Smooth muscle cell (in vitro differentiated cells): ENCODE measurements around the gene ACTL8. TPM values are rescaled to one million over a fixed set of nuclear protein-coding genes. Genes with fewer than 3 reads are reported as not detected.

Source experiments
- DNase-seq: peaks from one replicate; lab custom pipeline; 2025; ENCODE audit not compliant: unreplicated experiment; lab: John Stamatoyannopoulos, UW
- H2AFZ ChIP-seq: fragments of 200-600 bp; sonication (generic); 2 replicates; pipeline ENCODE4 v1.6.0; 2016; ENCODE audit warnings: antibody characterized with exemption, low read depth, mild to moderate bottlenecking
- H3F3A ChIP-seq: fragments of 200-600 bp; sonication (generic); 2 replicates; pipeline ENCODE4 v1.6.0; 2017; ENCODE audit warnings: antibody characterized with exemption, low read depth
- H3K27ac ChIP-seq: fragments of 200-600 bp; sonication (generic); 2 replicates; pipeline ENCODE4 v1.5.1; 2016; ENCODE audit warnings: low read depth, mild to moderate bottlenecking
- H3K27me3 ChIP-seq: fragments of 200-600 bp; sonication (generic); 2 replicates; pipeline ENCODE4 v1.6.1; 2016; ENCODE audit warnings: low read depth, mild to moderate bottlenecking
- H3K36me3 ChIP-seq: fragments of 200-600 bp; sonication (generic); 2 replicates; pipeline ENCODE4 v1.5.1; 2016; ENCODE audit warnings: low read depth
- H3K4me1 ChIP-seq: fragments of 200-600 bp; sonication (generic); 2 replicates; pipeline ENCODE4 v1.5.1; 2016; ENCODE audit warnings: low read depth
- H3K4me2 ChIP-seq: fragments of 200-600 bp; sonication (generic); 2 replicates; pipeline ENCODE4 v1.6.0; 2016; ENCODE audit warnings: mild to moderate bottlenecking
- H3K4me3 ChIP-seq: fragments of 200-600 bp; sonication (generic); 2 replicates; pipeline ENCODE4 v1.5.1; 2016; ENCODE audit warnings: mild to moderate bottlenecking
- H3K79me2 ChIP-seq: fragments of 200-600 bp; sonication (generic); 2 replicates; pipeline ENCODE4 v1.6.0; 2016; ENCODE audit warnings: low read depth, mild to moderate bottlenecking
- H3K9ac ChIP-seq: fragments of 200-600 bp; sonication (generic); 2 replicates; pipeline ENCODE4 v1.6.0; 2016; ENCODE audit warnings: low read depth
- H3K9me3 ChIP-seq: fragments of 200-600 bp; sonication (generic); replicated peaks from 2 replicates; pipeline ENCODE4 v1.5.1; 2016; ENCODE audit warnings: low read depth
- H4K20me1 ChIP-seq: fragments of 200-600 bp; sonication (generic); 2 replicates; pipeline ENCODE4 v1.6.0; 2016; ENCODE audit warnings: low read depth
- WGBS: methylation state at CpG from one replicate; pipeline ENCODE4 v1.1.7; 2016; ENCODE audit warnings: low lambda C conversion rate; 5-methylcytosine and 5-hydroxymethylcytosine counted together
- polyA plus RNA-seq: library from polyadenylated mRNA; unstranded; fragments of >200 nt; fragmentation: Nextera tagmentation; extraction: Ambion mirVana; gene quantifications from 2 replicates; pipeline ENCODE4 v1.2.1, GENCODE V29; 2016
- total RNA-seq: library from RNA; depleted of rRNA; stranded (reverse); fragments of >200 nt; gene quantifications from 2 replicates; pipeline ENCODE4 v1.2.3, GENCODE V29; 2014
- TF ChIP-seq, protein P1 (sequence below): fragments of 200-600 bp; sonication (generic); IDR thresholded peaks from 2 replicates; pipeline ENCODE4 v1.5.1; 2017; ENCODE audit warnings: borderline replicate concordance, mild to moderate bottlenecking, antibody characterized with exemption; ENCODE audit not compliant: insufficient read depth, poor library complexity, severe bottlenecking

The ACTL8 gene
- total and polyA plus RNA-seq, 2 experiments from 2014 or later, result 0.13 TPM; not detected in 1

DNA sequence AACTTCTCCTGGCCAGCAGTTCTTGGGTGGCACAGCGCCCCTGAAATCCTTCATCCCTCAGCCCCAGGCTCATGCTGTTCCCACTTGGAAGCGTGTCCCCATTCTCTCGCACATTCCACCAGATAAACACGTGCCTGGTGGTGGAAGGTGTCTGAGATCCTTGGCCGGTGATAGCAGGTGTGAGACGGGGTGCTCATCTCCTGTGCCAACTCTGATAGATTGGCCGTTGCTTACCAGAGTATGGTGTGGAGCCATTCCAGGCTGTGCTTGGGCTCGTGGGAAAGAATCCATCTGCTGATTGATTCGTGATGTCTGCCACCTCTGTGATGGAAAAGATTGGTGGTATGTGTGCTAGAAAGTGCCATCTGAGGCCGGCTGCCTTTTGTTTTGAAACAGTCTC, 22.2 kb downstream of the ACTL8 start:
- Histone ChIP-seq H4K20me1 (no peaks in the 10 kb centered on the region), H2AFZ (no peak overlapping the region), H3K36me3 (no peaks in the 10 kb centered on the region), H3K79me2 (no peaks in the 10 kb centered on the region), H3K9ac (no peak overlapping the region), H3K27me3 (no peaks in the 10 kb centered on the region), H3K4me3 (no peak overlapping the region), H3K4me2 (no peak overlapping the region), H3K9me3 (no peaks in the 10 kb centered on the region), H3F3A (no peaks in the 10 kb centered on the region), H3K27ac (no peak overlapping the region), H3K4me1 (peaks cover 8% of the 10 kb centered on the region)
- 88% methylated on average over 10 of the region's 10 CpGs for WGBS
- no peak for DNase-seq
- TF ChIP-seq, protein P1, sequence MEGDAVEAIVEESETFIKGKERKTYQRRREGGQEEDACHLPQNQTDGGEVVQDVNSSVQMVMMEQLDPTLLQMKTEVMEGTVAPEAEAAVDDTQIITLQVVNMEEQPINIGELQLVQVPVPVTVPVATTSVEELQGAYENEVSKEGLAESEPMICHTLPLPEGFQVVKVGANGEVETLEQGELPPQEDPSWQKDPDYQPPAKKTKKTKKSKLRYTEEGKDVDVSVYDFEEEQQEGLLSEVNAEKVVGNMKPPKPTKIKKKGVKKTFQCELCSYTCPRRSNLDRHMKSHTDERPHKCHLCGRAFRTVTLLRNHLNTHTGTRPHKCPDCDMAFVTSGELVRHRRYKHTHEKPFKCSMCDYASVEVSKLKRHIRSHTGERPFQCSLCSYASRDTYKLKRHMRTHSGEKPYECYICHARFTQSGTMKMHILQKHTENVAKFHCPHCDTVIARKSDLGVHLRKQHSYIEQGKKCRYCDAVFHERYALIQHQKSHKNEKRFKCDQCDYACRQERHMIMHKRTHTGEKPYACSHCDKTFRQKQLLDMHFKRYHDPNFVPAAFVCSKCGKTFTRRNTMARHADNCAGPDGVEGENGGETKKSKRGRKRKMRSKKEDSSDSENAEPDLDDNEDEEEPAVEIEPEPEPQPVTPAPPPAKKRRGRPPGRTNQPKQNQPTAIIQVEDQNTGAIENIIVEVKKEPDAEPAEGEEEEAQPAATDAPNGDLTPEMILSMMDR, result no peak

DNA sequence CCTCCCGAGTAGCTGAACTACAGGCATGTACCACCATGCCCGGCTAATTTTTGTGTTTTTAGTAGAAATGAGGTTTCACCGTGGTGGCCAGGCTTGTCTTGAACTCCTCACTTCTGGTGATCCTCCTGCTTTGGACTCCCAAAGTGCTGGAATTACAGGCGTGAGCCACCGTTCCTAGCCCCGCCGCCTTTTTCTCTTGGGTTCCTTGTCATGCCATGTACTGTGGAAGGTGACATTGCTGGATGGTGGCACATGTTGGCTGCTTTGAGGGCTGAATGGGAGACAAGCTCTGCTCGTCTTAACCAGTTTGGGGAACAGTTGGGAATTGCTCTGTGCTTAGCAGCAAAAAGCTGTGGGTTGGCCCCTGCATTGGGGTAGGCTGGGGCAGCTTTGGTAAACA, 22.7 kb downstream of the ACTL8 start:
- H3K36me3 ChIP-seq, result no peaks in the 10 kb centered on the region
- TF ChIP-seq, protein P1, result no peak
- H3K4me2 ChIP-seq, result no peak overlapping the region
- WGBS, result 95% methylated on average over 8 of the region's 8 CpGs
- no peaks in the 10 kb centered on the region for H3K9me3 ChIP-seq
- DNase-seq, result no peak
- no peak overlapping the region for H2AFZ ChIP-seq
- peaks cover 6% of the 10 kb centered on the region for H3K4me1 ChIP-seq
- H3K4me3 ChIP-seq, result no peak overlapping the region
- no peak overlapping the region for H3K27ac ChIP-seq
- no peaks in the 10 kb centered on the region for H3F3A ChIP-seq
- H4K20me1 ChIP-seq, result no peaks in the 10 kb centered on the region
- H3K9ac ChIP-seq, result no peak overlapping the region
- H3K27me3 ChIP-seq, result no peaks in the 10 kb centered on the region
- no peaks in the 10 kb centered on the region for H3K79me2 ChIP-seq

DNA sequence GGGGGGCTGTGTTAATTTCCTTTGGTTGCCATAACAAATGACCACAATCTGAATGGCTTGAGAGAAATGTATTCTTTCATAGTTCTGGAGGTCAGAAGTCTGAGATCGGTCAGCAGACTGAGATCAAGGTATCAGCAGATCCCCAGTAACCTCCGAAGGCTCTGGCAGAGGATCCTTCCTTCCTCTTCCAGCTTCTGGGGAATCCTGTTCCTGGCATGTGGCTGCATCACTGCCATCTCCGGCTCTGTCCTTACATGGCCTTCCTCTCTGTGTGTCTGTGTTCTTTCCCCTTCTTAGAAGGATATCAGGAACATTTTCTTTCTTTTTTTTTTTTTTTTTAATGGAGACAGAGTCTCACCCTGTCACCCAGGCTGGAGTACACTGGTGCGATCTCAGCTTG, 25.8 kb downstream of the ACTL8 start:
- WGBS, result 89% methylated on average over 4 of the region's 4 CpGs
- H3K9me3 ChIP-seq, result no peaks in the 10 kb centered on the region

DNA sequence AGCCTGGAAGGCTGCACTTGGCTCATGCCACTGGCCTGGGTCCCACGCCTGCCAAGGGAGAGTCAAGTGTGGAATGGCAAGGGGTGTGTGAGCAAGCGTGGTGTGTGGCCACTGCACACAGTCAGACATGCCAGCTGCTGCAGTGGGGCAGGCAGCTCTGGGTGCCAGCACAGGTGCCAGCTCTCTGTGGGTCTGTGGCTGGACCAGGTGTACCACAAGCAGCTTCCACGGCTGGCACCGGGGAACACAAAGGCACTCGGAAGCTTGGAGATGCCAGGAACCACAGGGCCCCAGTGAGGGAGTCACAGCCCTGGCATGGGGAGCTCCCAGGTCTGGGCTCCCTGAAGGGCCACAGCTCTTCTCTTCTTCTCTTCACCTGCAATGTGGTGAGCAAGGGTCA, 34.8 kb downstream of the ACTL8 start:
- Histone ChIP-seq H3K9me3 (no peaks in the 10 kb centered on the region), H4K20me1 (no peaks in the 10 kb centered on the region), H3K4me1 (no peaks in the 10 kb centered on the region), H3K27me3 (peaks cover 26% of the 10 kb centered on the region), H3K79me2 (no peaks in the 10 kb centered on the region), H3K36me3 (no peaks in the 10 kb centered on the region), H3K9ac (no peak overlapping the region), H3K4me2 (no peak overlapping the region), H3K27ac (no peak overlapping the region), H3K4me3 (no peak overlapping the region), H3F3A (no peaks in the 10 kb centered on the region), H2AFZ (no peak overlapping the region)
- DNase-seq, result no peak
- TF ChIP-seq, protein P1, result no peak
- WGBS, result 91% methylated on average over 5 of the region's 5 CpGs

More for the DNA sequence above, 25.8 kb downstream of the ACTL8 start:
- no peaks in the 10 kb centered on the region for H3K36me3 ChIP-seq
- H3K4me3 ChIP-seq, result no peak overlapping the region
- no peaks in the 10 kb centered on the region for H3K79me2 ChIP-seq
- H3K9ac ChIP-seq, result no peak overlapping the region
- no peak for DNase-seq
- H2AFZ ChIP-seq, result no peak overlapping the region
- H4K20me1 ChIP-seq, result no peaks in the 10 kb centered on the region
- no peak overlapping the region for H3K27ac ChIP-seq
- H3K4me2 ChIP-seq, result no peak overlapping the region
- no peaks in the 10 kb centered on the region for H3F3A ChIP-seq
- TF ChIP-seq, protein P1, result no peak
- no peaks in the 10 kb centered on the region for H3K4me1 ChIP-seq
- H3K27me3 ChIP-seq, result peaks cover 4% of the 10 kb centered on the region
